Heart left ventricle (tissue), 16 donors: ENCODE measurements around the gene NECTIN1. TPM values are rescaled to one million over a fixed set of nuclear protein-coding genes. Genes with fewer than 3 reads are reported as not detected.

Experiments
- ATAC-seq, 4 donors: fragments of 200-7000 bp; cut with Tn5 transposase; one replicate each; pipeline ENCODE4 v1.9.1; 2020 to 2022; ENCODE audit warnings: moderate library complexity in 4 of 4, mild to moderate bottlenecking in 3 of 4, moderate number of reproducible peaks in 1 of 4
- DNase-seq, 5 donors: peaks; one replicate each; pipeline ENCODE4 v3.0.0-alpha.2; 2020
- H3K27ac ChIP-seq, 12 donors: fragments of 200-600 bp; sonication (generic) in 4 of 12; one replicate each; pipeline versions ENCODE4 v1.5.0 to v1.8.0; 2016 to 2022; ENCODE audit warnings: mild to moderate bottlenecking in 2 of 12
- H3K27me3 ChIP-seq, 9 donors: fragments of 200-600 bp; sonication (generic) in 2 of 9; one replicate each; pipeline versions ENCODE4 v1.5.1 to v1.8.0; 2016 to 2022; ENCODE audit warnings: mild to moderate bottlenecking in 3 of 9
- H3K36me3 ChIP-seq, 9 donors: fragments of 200-600 bp; sonication (generic) in 2 of 9; one replicate each; pipeline versions ENCODE4 v1.5.0 to v1.8.0; 2018 to 2022; ENCODE audit warnings: mild to moderate bottlenecking in 2 of 9
- H3K4me1 ChIP-seq, 12 donors: fragments of 200-600 bp; sonication (generic) in 4 of 12; one replicate each; pipeline versions ENCODE4 v1.5.0 to v1.8.0; 2016 to 2022; ENCODE audit warnings: mild to moderate bottlenecking in 3 of 12
- H3K4me3 ChIP-seq, 12 donors: fragments of 200-600 bp; sonication (generic) in 4 of 12; one replicate each; pipeline versions ENCODE4 v1.5.0 to v1.8.0; 2017 to 2022; ENCODE audit warnings: mild to moderate bottlenecking in 9 of 12, moderate library complexity in 4 of 12
- H3K9me3 ChIP-seq, 12 donors: fragments of 200-600 bp; sonication (generic) in 4 of 12; one replicate each; pipeline versions ENCODE4 v1.5.0 to v1.8.0; 2016 to 2022; ENCODE audit warnings: mild to moderate bottlenecking in 1 of 12
- POLR2A ChIP-seq, 2 donors: fragments of 450-650 bp; IDR thresholded peaks; one replicate each; pipeline ENCODE4 v1.6.1; 2017; ENCODE audit warnings: antibody characterized with exemption in 2 of 2, mild to moderate bottlenecking in 2 of 2, moderate library complexity in 2 of 2
- WGBS, 4 donors: extraction: QIAGEN DNeasy Blood & Tissue Kit in 2 of 4; methylation state at CpG; one replicate each; pipeline versions ENCODE4 v1.1.5 to v1.1.7; 2013 to 2018; 5-methylcytosine and 5-hydroxymethylcytosine counted together
- intact Hi-C, 10 donors: fragments of 100-400 bp; cut with DNase I; formaldehyde crosslinking; loops; one replicate each; pipeline versions ENCODE4 v1.11.1 to v1.14.2; 2022
- polyA plus RNA-seq, 2 donors: library from polyadenylated mRNA; stranded (reverse); fragments of 200-250 nt; gene quantifications; one replicate each; pipeline ENCODE4 v1.2.3, GENCODE V29; 2013
- total RNA-seq, 9 donors: library from RNA; depleted of rRNA in 2 of 9; stranded (reverse); fragments of >200 nt in 2 of 9; fragmentation: NEBNext Ultra II Directional in 3 of 9; extraction: Animal tissue kit (Norgen Biotek cat#: 25700) in 3 of 9; gene quantifications; one replicate each; pipeline versions ENCODE4 v1.1.0 to v1.2.4, GENCODE V29; 2016 to 2023
- TF ChIP-seq, protein P1 (sequence below), 12 donors: fragments of 200-600 bp; sonication (generic) in 4 of 12; IDR thresholded peaks; one replicate each; pipeline versions ENCODE4 v1.5.0 to v1.8.0; 2018 to 2022; ENCODE audit warnings: antibody characterized with exemption in 12 of 12, mild to moderate bottlenecking in 5 of 12
- donor health status: ischemic (EF 13 %, LVEDD 7.1; RV severe dilation, severe dysfunction).
- donor health status: healthy with polysubstance abuse.
- donor health status: DM: no; HTN: yes; CAD: no.
- donor health status: DM: no; HTN: no; CAD: no.
- donor health status: ischemic (EF 25% LVEDD 6.9; RV normal size, moderate dysfunction).
- donor health status: ischemic (EF 25% LVEDD 5.7; RV mildly dilated, moderate dysfunction).
- donor health status: healthy.
- donor health status: DM: yes; HTN: yes; CAD: no.
- donor health status: ischemic (EF 35%, LVEDD 5.7; RV mildly dilated, moderate dysfunction).
- donor health status: nonischemic (EF 11% LVEDD 7.7; RV severe dilation, severe dysfunction).
- donor health status: DM: yes; HTN: yes; CAD: no.
- donor health status: PGD.
- donor health status: ischemic (EF 29% LVEDD 5.4; RV normal size, mild dysfunction).
- donor health status: nonischemic (EF 23%, LVEDD 6.1; RV moderate dilation, normal function).

The NECTIN1 gene
- total and polyA plus RNA-seq, 11 donors, result 5.8 to 28.6 (median 18.5) TPM

DNA sequence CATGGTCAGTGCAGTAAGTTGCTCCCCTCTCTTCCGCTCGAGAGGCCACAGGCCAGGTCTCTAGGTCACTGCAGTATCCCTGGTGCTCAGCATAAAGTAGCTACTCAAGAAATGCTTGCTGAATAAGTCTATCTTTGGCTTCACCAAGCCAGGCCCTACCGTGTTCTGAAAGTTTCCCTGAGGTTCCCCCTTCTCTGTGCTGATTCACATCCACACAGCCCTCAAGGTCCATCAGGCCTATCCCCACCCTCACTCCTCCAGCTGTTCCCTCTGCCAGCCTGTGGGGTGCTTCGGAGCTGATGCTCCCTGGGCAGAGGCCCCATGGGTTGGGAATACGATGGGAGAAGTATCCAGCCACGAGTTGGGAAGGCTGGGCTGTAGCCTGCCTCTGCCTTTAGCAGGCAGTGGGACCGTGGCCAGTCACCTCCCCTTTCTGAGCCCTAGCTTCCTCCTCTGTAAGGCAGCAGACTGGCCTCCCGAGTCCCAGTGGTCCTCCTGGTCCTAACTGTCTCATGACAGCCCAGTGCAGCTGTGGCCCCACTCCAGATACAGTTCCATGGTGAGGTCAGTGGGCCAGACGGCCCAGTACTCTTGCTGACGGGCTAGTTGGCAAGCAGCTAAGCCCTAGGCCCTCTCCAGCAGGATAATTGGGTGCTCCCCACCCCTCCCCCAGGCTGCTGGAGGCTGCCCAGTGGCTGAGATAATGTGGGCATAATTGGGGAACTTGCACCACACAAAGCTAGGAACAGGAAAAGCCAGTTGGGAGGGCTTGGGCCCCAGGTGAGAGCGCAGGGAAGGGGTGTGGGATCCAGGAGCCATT lies 48.2 kb downstream of the NECTIN1 start:
- intact Hi-C loops, result loop anchor here in 3 of 10 donors (5.0 kb wide), 2 partner anchors 42 to 47 kb away; partner anchors contain the start of gene NECTIN1 (in 2 of the 3)
- peak; percentile 70 to 84 (median 77) for DNase-seq
- peaks cover 0 to 38% (median 21%) of the 10 kb centered on the region in 12 donors for H3K4me1 ChIP-seq
- no peak overlapping the region for H3K4me3 ChIP-seq
- 49 to 57% (median 54%) methylated on average over 9 to 11 of the region's 11 CpGs for WGBS, 4 donors
- peak; percentile 47 to 78 (median 65) for ATAC-seq
- H3K36me3 ChIP-seq, result peaks cover 0 to 28% (median 0%) of the 10 kb centered on the region in 9 donors
- H3K27ac ChIP-seq, result peak overlapping the region in 1 of 12 donors; percentile 28
- TF ChIP-seq, protein P1, sequence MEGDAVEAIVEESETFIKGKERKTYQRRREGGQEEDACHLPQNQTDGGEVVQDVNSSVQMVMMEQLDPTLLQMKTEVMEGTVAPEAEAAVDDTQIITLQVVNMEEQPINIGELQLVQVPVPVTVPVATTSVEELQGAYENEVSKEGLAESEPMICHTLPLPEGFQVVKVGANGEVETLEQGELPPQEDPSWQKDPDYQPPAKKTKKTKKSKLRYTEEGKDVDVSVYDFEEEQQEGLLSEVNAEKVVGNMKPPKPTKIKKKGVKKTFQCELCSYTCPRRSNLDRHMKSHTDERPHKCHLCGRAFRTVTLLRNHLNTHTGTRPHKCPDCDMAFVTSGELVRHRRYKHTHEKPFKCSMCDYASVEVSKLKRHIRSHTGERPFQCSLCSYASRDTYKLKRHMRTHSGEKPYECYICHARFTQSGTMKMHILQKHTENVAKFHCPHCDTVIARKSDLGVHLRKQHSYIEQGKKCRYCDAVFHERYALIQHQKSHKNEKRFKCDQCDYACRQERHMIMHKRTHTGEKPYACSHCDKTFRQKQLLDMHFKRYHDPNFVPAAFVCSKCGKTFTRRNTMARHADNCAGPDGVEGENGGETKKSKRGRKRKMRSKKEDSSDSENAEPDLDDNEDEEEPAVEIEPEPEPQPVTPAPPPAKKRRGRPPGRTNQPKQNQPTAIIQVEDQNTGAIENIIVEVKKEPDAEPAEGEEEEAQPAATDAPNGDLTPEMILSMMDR (IDR thresholded peaks at IDR 0.05), result no peak
- no peak for TF ChIP-seq POLR2A (IDR thresholded peaks at IDR 0.05)
- no peaks in the 10 kb centered on the region for H3K9me3 ChIP-seq
- H3K27me3 ChIP-seq, result no peaks in the 10 kb centered on the region

DNA sequence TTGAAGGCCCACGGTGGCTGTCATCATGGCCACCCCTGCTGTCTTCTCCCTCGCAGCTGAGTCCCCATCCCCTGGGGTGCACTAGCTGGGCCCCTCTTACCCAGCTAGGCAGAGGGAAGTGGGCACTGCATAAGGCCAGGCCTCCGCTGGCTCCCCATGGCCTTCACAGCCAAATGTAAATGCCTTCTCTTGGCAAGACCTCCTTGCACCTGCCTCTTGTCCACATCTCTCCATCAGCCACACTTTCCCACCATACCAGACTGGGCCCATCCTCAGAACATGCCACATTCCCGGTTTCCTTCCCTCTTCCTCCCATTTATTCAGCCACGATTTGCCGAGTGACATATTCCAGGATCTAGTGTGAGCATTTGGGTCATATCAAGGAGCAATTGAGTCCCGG lies 49.7 kb downstream of the NECTIN1 start:
- Histone ChIP-seq H3K27me3 (no peaks in the 10 kb centered on the region), H3K4me3 (no peak overlapping the region), H3K4me1 (peaks cover 0 to 32% (median 15%) of the 10 kb centered on the region in 12 donors), H3K9me3 (no peaks in the 10 kb centered on the region), H3K27ac (no peak overlapping the region), H3K36me3 (peaks cover 0 to 38% (median 6%) of the 10 kb centered on the region in 9 donors)
- 90 to 95% (median 91%) methylated on average over 7 of the region's 7 CpGs for WGBS, 4 donors
- ATAC-seq (no peak), DNase-seq (no peak)
- TF ChIP-seq, protein P1 (IDR thresholded peaks at IDR 0.05), result no peak
- TF ChIP-seq POLR2A (IDR thresholded peaks at IDR 0.05), result no peak
- intact Hi-C loops, result loop anchor here in 2 of 10 donors (10.0 kb wide), 2 partner anchors 195 to 335 kb away; no protein-coding TSS in a partner anchor

DNA sequence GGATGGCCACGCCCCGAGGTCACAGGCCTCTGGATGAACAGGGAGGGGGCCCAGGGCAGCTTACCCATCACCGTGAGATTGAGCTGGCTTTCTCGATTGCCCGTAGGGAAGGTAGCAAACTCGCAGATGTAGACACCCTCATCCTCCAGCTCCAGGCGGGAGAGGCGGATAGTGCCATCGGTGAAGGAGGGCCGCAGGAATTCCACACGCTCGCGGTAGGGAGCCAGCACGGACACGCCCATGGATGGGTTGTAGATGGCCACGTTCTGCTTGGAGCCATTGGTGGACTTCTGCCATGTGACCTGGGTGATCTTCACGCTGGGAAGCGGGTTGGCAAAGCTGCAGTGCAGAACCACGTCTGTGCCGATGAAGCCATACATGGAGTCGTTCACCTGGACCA lies 50.6 kb downstream of the NECTIN1 start:
- DNase-seq (no peak), ATAC-seq (no peak)
- TF ChIP-seq POLR2A (IDR thresholded peaks at IDR 0.05), result no peak
- TF ChIP-seq, protein P1 (IDR thresholded peaks at IDR 0.05), result no peak
- Histone ChIP-seq H3K36me3 (peaks cover 0 to 40% (median 9%) of the 10 kb centered on the region in 9 donors), H3K4me1 (peaks cover 0 to 29% (median 14%) of the 10 kb centered on the region in 12 donors), H3K27ac (no peak overlapping the region), H3K9me3 (no peaks in the 10 kb centered on the region), H3K4me3 (no peak overlapping the region), H3K27me3 (no peaks in the 10 kb centered on the region)
- 97 to 98% (median 98%) methylated on average over 21 of the region's 21 CpGs for WGBS, 4 donors
- intact Hi-C loops, result loop anchor here in 2 of 10 donors (10.0 kb wide), 2 partner anchors 196 to 336 kb away; no protein-coding TSS in a partner anchor

DNA sequence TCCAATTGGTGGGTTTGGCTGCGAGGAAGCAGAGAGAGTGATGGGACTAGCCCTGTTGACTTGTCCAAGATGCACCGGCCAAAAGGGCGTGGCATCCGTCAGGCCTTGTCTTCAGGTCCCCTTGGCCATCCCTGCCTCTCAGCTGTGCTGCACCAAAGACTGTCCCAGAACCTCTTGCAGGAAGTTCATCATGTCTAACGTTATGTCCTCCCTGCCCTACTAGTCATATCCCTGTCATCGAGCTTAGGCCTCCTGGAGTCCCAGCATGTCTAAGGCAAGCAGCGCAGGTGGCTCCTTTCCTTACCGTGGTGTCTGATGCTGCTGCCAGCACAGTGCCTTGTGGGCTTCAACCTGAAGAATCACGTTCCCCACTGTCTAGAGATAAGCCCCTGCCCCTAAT lies 51.2 kb downstream of the NECTIN1 start:
- DNase-seq (no peak), ATAC-seq (no peak)
- no peaks in the 10 kb centered on the region for H3K27me3 ChIP-seq
- TF ChIP-seq, protein P1 (IDR thresholded peaks at IDR 0.05), result no peak
- TF ChIP-seq POLR2A (IDR thresholded peaks at IDR 0.05), result no peak
- no peak overlapping the region for H3K27ac ChIP-seq
- intact Hi-C loops, result loop anchor here in 2 of 10 donors (10.0 kb wide), 2 partner anchors 197 to 337 kb away; no protein-coding TSS in a partner anchor
- no peak overlapping the region for H3K4me3 ChIP-seq
- peaks cover 0 to 40% (median 9%) of the 10 kb centered on the region in 9 donors for H3K36me3 ChIP-seq
- 96 to 100% (median 98%) methylated on average over 8 to 9 of the region's 9 CpGs for WGBS, 4 donors
- H3K9me3 ChIP-seq, result no peaks in the 10 kb centered on the region
- H3K4me1 ChIP-seq, result peaks cover 0 to 33% (median 15%) of the 10 kb centered on the region in 12 donors
